Activated T-helper 17 cell treated with anti-CD3 and anti-CD28 coated beads, Interleukin-2, amount 50 U/mL, for 72 hours (primary cell): ENCODE data around the gene STAT5B. TPM values are rescaled to one million over a fixed set of nuclear protein-coding genes. Genes with fewer than 3 reads are reported as not detected.
A peak's percentile ranks its signal among the peaks of the same experiment; 100 is the strongest.
"Not testable (repeated sequence)": the region's sequence is repeated elsewhere in the genome, so short reads cannot be mapped to it uniquely, and the experiment has no call there.

Experiments
- ATAC-seq: fragments of 150-1000 bp; cut with Tn5 transposase; replicated peaks from 2 replicates; pipeline ENCODE4 v1.10.0; 2021; ENCODE audit warnings: mild to moderate bottlenecking, moderate library complexity
- H3K27ac Mint-ChIP-seq: one replicate; pipeline ENCODE4 v1.8.0; 2022; ENCODE audit warnings: mixed read lengths
- H3K27me3 Mint-ChIP-seq: one replicate; pipeline ENCODE4 v1.8.0; 2022; ENCODE audit warnings: mixed read lengths
- H3K36me3 Mint-ChIP-seq: one replicate; pipeline ENCODE4 v1.8.0; 2022; ENCODE audit warnings: low read depth, mild to moderate bottlenecking, mixed read lengths
- H3K4me1 Mint-ChIP-seq: one replicate; pipeline ENCODE4 v1.8.0; 2022; ENCODE audit warnings: mixed read lengths
- H3K4me3 Mint-ChIP-seq: one replicate; pipeline ENCODE4 v1.8.0; 2022; ENCODE audit warnings: mild to moderate bottlenecking, mixed read lengths
- H3K9me3 Mint-ChIP-seq: one replicate; pipeline ENCODE4 v1.8.0; 2022; ENCODE audit warnings: mixed read lengths
- total RNA-seq, 2 donors: library from RNA; stranded (reverse); gene quantifications; one replicate each; pipeline ENCODE4 v1.2.3, GENCODE V29; 2022

The STAT5B gene
- total RNA-seq, 2 donors from 2014 or later, result 124 to 255 TPM

DNA sequence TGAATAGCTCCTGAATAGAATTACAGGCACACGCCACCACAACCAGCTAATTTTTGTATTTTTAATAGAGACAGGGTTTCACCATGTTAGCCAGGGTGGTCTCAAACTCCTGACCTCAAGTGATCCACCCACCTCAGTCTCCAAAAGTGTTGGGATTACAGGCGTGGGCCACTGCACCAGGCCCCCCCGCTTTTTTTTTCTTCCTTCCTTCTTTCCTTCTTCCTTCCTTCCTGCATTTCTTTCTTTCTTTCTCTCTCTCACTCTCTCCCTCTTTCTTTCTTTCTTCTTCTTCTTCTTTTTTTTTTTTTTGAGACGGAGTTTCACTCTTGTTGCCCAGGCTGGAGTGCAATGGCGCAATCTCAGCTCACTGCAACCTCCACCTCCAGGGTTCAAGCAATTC lies 90.0 kb downstream of the STAT5B start:
- H3K27me3 Mint-ChIP-seq, H3K36me3 Mint-ChIP-seq, H3K27ac Mint-ChIP-seq, ATAC-seq, H3K9me3 Mint-ChIP-seq: not testable (repeated sequence)
- Mint-ChIP-seq H3K4me3 (peak overlapping the region; percentile 85), H3K4me1 (peaks cover 11% of the 10 kb centered on the region)

GRCh38 chr17:42185621-42185930 lies 90.6 kb downstream of the STAT5B start:
- H3K36me3 Mint-ChIP-seq, result no peaks in the 10 kb centered on the region
- H3K4me1 Mint-ChIP-seq, result peaks cover 11% of the 10 kb centered on the region
- ATAC-seq, result no peak
- no peaks in the 10 kb centered on the region for H3K27me3 Mint-ChIP-seq
- H3K4me3 Mint-ChIP-seq, result peak overlapping the region; percentile 85
- no peak overlapping the region for H3K27ac Mint-ChIP-seq
- H3K9me3 Mint-ChIP-seq, result no peaks in the 10 kb centered on the region

DNA sequence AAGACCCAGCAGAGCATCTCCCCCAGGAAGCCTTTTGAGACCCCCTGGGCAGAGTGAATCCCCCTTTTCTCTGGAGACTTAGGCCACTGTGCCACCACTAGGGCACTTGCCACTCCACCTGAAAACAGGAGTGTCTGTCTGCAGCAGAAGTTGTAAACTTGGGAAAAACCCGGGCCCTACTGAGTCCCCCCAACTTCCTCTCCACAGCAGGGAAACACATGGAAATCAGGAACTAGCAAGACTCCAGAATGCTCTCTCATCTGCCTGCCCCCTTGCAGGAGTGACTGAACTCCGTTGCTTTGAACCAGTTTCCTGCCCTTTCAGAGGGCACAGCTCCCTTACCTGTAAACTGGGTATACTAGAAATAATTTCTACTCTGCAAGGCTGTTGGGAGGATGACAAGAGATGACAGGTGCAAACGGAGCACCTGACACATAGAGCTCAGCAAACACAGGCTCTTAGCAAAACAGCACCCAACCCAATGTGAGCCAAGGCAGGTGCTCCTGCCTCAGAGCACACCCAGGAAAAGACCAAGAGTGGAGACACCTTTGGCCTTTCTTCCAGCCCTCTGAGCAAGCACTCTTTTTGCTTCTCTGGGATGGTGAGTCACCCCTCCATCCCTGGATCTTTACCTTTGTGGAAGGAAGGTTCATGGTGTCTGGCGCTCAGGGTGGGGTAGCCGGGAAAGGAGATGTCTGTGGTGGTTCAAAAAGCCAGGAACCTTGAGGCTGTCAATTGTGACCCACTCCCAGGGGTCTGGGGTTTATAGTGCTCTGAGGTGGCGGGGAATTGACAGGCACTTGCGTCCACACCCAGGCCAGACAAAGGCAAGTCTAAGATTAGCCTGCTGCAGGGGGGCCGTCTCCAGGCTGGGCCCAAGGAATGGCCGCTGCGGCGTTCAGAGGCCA lies 91.2 kb downstream of the STAT5B start, which contains the start of gene HCRT:
Gene HCRT, minus strand, starts transcription at position 740 of the 908 bp plus-strand sequence. Its CDS starts 87 bp downstream, at position 653.
- H3K4me1 Mint-ChIP-seq, result peaks cover 11% of the 10 kb centered on the region
- no peaks in the 10 kb centered on the region for H3K27me3 Mint-ChIP-seq
- H3K9me3 Mint-ChIP-seq, result no peaks in the 10 kb centered on the region
- no peaks in the 10 kb centered on the region for H3K36me3 Mint-ChIP-seq
- ATAC-seq, result no peak
- peak within 1 kb of the TSS; percentile 82 for H3K27ac Mint-ChIP-seq
- peak within 1 kb of the TSS; percentile 85 for H3K4me3 Mint-ChIP-seq

DNA sequence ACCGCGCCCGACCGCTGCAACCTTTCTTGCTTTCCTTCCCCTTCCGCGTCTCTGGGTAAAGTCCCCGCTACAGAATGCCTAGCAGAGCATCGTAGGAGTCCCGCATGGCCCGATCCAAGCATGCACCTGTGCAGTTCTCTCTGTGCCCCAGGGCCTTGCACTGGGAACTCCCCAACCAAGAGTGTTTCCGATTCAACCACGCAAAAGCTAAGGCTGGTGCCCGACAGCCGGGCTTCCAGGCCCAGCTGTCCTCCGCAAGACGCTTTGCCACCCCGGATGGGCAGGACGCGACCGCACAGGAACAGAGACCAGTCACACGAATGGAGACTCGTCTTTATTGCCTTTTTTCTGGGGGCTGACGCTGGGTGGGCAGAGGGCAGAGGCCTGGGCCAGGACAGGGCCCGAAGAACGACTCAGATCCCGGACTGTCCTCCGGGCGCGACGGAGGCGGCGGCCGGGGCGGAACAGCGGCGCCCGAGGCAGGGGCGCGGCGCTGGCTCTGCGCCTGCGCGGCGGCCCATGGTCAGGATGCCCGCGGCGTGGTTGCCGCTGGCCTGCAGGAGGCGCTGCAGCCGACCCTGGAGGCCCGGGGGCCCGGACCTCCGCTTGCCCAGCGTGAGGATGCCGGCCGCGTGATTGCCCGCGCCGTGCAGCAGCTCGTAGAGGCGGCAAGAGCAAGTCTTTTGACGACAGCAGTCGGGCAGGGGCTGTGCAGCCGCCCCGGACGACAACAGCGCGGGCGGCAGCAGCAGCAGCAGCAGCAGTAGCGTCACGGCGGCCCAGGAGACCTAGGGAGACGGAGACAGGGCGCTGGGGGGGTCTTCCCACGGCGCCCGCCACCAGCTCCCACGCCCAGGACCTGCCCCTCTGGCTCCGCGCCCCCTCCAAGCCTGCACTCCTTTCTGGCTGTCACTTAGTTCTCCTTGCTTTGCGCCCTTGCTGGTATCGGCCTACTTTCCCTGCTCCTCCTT lies 92.2 kb downstream of the STAT5B start:
- Mint-ChIP-seq H3K4me1 (peaks cover 18% of the 10 kb centered on the region), H3K9me3 (no peaks in the 10 kb centered on the region), H3K27me3 (no peaks in the 10 kb centered on the region), H3K27ac (peak overlapping the region; percentile 82), H3K4me3 (peak overlapping the region; percentile 85), H3K36me3 (no peaks in the 10 kb centered on the region)
- ATAC-seq, result peak; percentile 80

- Mint-ChIP-seq H3K9me3 (no peaks in the 10 kb centered on the region), H3K27me3 (no peaks in the 10 kb centered on the region), H3K4me3 (peak overlapping the region; percentile 85), H3K27ac (peak overlapping the region; percentile 82), H3K36me3 (no peaks in the 10 kb centered on the region), H3K4me1 (peaks cover 26% of the 10 kb centered on the region)
- ATAC-seq, result no peak
Observed at GRCh38 chr17:42182927-42183734, 93.1 kb downstream of the STAT5B start.

DNA sequence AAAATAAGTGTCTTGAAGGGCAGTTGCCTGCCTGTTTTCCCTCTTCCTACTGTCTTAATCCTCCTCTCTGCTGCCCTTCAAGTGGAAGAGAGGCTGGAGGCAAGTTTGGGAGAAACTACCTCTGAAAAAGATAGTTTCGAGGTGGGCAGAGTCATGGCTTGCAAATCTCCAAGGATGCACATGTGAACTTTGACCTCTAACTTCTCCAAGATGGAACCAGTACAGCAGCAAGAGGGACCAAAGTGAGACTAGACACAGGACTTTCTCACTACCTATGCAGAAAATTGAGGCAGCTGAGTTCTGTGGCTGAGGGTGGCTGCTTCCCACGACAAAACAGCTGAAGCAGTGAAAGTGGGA lies 94.4 kb downstream of the STAT5B start:
- Mint-ChIP-seq H3K27me3 (no peaks in the 10 kb centered on the region), H3K27ac (no peak overlapping the region), H3K4me3 (peak overlapping the region; percentile 85), H3K9me3 (no peaks in the 10 kb centered on the region), H3K4me1 (peaks cover 26% of the 10 kb centered on the region), H3K36me3 (no peaks in the 10 kb centered on the region)
- no peak for ATAC-seq

DNA sequence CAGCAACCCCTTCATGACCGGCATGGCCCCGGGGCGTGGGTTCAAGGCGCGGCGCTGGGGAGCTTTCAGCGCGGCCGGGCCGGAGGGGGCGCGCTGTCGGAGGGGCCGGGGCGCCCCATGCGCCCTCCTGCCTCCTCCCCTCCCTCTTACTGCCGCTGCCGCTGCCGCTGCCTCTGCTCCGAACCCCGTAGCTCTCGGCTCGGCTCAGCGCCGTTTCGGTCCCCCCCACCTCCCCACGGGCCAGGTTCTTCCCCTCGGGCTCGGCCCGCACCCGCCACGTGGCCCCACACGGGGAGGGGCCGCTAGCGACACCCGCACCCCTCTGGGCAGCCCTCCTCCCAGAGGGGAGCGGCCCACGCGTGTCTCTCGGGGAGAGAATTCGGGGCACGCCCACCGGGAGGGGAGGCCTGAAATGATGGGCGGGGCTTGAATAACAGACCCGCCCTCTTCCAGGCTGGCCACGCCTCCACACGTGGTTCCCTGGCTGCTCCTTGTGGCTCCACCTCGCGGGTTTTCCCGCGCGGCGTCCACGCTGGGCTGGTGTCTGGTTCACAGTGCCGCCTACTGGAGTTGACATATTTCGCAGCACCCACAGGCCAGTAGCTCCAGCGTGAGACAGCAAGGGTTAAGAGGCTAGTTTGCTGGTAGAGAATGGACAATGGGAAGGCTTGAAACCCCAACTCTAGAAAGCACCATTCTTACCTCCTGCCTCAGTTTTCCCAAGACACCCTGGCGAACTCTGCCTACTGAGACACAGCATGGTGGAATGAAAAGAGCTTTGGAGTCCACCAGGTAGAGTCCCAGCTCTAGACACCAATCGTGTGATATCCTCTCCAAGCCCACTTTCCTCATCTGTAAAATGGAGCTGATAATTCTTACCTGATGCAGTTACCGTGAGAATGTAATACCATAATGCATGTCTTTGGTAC lies 95.0 kb downstream of the STAT5B start, which contains the start of gene KCNH4:
Gene KCNH4, minus strand, starts transcription at position 221 of the 929 bp plus-strand sequence. Its CDS starts 197 bp downstream, at position 24.
- no peaks in the 10 kb centered on the region for H3K9me3 Mint-ChIP-seq
- ATAC-seq, result peak; percentile 60
- H3K4me3 Mint-ChIP-seq, result peak within 1 kb of the TSS; percentile 85
- peaks cover 26% of the 10 kb centered on the region for H3K4me1 Mint-ChIP-seq
- H3K36me3 Mint-ChIP-seq, result no peaks in the 10 kb centered on the region
- H3K27me3 Mint-ChIP-seq, result no peaks in the 10 kb centered on the region
- no peak within 1 kb of the TSS for H3K27ac Mint-ChIP-seq

GRCh38 chr17:42180411-42180921 lies 95.7 kb downstream of the STAT5B start:
- peak overlapping the region; percentile 85 for H3K4me3 Mint-ChIP-seq
- peaks cover 26% of the 10 kb centered on the region for H3K4me1 Mint-ChIP-seq
- no peak for ATAC-seq
- no peaks in the 10 kb centered on the region for H3K9me3 Mint-ChIP-seq
- H3K27me3 Mint-ChIP-seq, result no peaks in the 10 kb centered on the region
- H3K27ac Mint-ChIP-seq, result no peak overlapping the region
- H3K36me3 Mint-ChIP-seq, result peaks cover 5% of the 10 kb centered on the region

- Mint-ChIP-seq H3K4me1 (peaks cover 26% of the 10 kb centered on the region), H3K27ac (no peak overlapping the region), H3K9me3 (no peaks in the 10 kb centered on the region), H3K36me3 (peaks cover 5% of the 10 kb centered on the region), H3K4me3 (peak overlapping the region; percentile 85), H3K27me3 (no peaks in the 10 kb centered on the region)
- ATAC-seq, result no peak
Observed at GRCh38 chr17:42179911-42180410, 96.2 kb downstream of the STAT5B start.

DNA sequence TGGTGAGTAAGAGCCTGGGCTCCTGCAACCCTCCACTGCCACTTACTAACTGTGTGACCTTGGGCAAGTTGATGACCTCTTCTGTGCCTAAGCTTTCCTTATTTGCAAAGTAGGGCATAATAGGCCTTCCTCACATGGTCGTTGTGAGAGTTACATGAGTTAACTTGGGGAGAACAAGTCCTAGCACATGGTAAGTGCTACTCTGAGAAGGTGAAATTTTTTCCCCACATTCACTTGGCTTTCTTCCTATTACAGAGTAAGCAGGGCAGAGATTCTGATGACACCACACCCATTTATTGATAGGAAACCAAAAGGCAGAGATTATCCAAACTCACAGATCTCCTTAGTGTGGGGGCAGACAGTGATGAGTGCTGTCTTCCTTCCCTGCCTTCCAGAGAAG lies 96.9 kb downstream of the STAT5B start:
- Mint-ChIP-seq H3K4me1 (peaks cover 26% of the 10 kb centered on the region), H3K9me3 (no peaks in the 10 kb centered on the region), H3K36me3 (peaks cover 5% of the 10 kb centered on the region), H3K27me3 (no peaks in the 10 kb centered on the region), H3K4me3 (peak overlapping the region; percentile 85), H3K27ac (no peak overlapping the region)
- no peak for ATAC-seq

DNA sequence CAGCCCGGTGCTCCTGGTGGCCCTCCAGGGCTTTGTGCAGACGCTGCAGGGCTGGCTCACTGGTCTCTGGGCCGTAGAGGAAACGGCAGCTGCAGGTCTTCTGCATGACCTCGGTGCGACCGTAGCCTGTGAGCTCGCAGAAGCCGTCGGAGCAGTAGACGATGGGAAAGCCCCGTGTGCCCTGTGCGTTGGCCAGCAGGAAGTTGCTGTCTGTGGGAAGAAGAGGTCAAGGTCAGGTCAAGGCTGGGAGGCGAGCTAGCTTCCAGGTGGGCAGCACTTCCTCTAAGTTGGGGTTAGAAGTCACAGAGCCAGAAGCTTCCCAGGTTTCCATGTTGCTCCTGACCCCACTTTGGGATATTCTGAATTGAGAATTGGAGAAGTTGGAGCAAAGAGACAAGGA lies 97.4 kb downstream of the STAT5B start:
- peak; percentile 31 for ATAC-seq
- Mint-ChIP-seq H3K4me1 (peaks cover 25% of the 10 kb centered on the region), H3K27ac (no peak overlapping the region)

DNA sequence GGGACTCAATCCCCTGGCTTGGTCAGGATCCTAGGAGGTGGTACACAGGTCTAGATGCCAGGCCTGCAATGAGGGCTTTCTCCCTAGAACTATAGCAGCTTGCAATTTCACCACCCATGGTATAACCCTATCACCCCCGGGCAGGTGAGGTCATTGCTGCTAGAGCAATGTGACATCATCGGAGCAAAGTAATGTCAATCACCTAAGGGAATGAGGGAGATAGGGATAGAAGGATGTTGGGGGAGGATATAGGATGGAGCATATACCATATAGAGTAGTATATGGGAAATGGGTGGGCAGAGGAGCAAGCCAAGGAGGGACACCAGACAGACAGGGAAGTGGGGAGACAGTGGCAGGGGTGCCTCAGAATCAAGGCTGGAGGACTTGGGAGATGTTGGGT lies 98.5 kb downstream of the STAT5B start:
- Mint-ChIP-seq H3K4me1 (peaks cover 19% of the 10 kb centered on the region), H3K36me3 (peaks cover 5% of the 10 kb centered on the region), H3K4me3 (no peak overlapping the region), H3K9me3 (no peaks in the 10 kb centered on the region), H3K27me3 (no peaks in the 10 kb centered on the region), H3K27ac (no peak overlapping the region)
- ATAC-seq, result no peak

More for the DNA sequence above, 97.4 kb downstream of the STAT5B start:
- no peaks in the 10 kb centered on the region for H3K9me3 Mint-ChIP-seq
- H3K27me3 Mint-ChIP-seq, result no peaks in the 10 kb centered on the region
- peaks cover 5% of the 10 kb centered on the region for H3K36me3 Mint-ChIP-seq
- peak overlapping the region; percentile 85 for H3K4me3 Mint-ChIP-seq
